Measurements from ENCODE around the gene PCDHB10. TPM values are rescaled to one million over a fixed set of nuclear protein-coding genes. Genes with fewer than 3 reads are reported as not detected.

PCDHB10 gene
- total and polyA plus RNA-seq, 9 of the 15 experiments (the other 6 are each of a cell fraction or from before 2014, with no cell fraction given): not detected

DNA sequence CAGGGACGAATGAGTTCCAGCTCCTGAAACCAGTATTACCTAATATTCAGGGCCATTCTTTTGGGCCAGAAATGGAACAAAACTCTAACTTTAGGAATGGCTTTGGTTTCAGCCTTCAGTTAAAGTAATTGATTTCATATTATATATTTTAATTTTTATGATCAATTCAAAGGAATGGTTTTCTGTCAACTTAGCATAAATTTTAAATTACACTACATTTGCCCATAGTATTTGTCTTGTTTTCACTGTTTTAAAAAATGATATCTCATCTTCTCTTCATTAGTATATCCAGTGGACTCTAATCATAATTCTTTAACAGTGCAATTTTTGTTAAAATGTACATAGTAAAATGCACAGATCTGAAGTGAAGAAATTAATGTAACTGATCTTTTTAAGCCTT lies 11.8 kb upstream of the PCDHB10 start:
- no peak overlapping the region for H2AFZ ChIP-seq (ENCODE audit: low read depth, low read length)
- no peak overlapping the region for H3K4me2 ChIP-seq (ENCODE audit: insufficient read depth, low read length)
- DNase-seq (ENCODE audit: extremely low read depth in 1 of 4, low spot score in 3 of 4) (no peak), ATAC-seq (no peak), FAIRE-seq (no peak)
- no peaks in the 10 kb centered on the region for H3K9me3 ChIP-seq (replicated peaks; ENCODE audit: control insufficient read depth, insufficient read depth, low read depth, low read length)
- 0% methylated on average over 1 of the region's 1 CpG for WGBS (ENCODE audit: insufficient coverage, low coverage, missing lambda C conversion rate)
- POLR2A ChIA-PET: no interaction called here
- H3K4me1 ChIP-seq (replicated peaks in 1 of 2; ENCODE audit: control insufficient read depth in 2 of 2, insufficient read depth in 2 of 2, low read length in 2 of 2): no peaks in the 10 kb centered on the region
- TF ChIP-seq ZNF316 (IDR thresholded peaks at IDR 0.05) (peak; percentile 78), CHCHD3 (CRISPR knock-in tag; IDR thresholded peaks at IDR 0.05) (no peak), NFIC (IDR thresholded peaks at IDR 0.05) (no peak), C11orf30 (IDR thresholded peaks at IDR 0.05; ENCODE audit: low read depth) (peak; percentile 38; the same call in 1 of the 2 replicates), TSC22D4 (tag; IDR thresholded peaks at IDR 0.05) (no peak), NCOA1 (IDR thresholded peaks at IDR 0.05; ENCODE audit: low read depth) (no peak), MAFF (IDR thresholded peaks at IDR 0.05; ENCODE audit: low read length) (0 out of 2 replicates have a peak, but pooled peaks have one; percentile 3), SMAD4 (CRISPR knock-in tag; conservative IDR thresholded peaks at IDR 0.05) (no peak), MYBL2 (IDR thresholded peaks at IDR 0.05; ENCODE audit: low read depth) (no peak), MYBL2 (CRISPR knock-in tag; IDR thresholded peaks at IDR 0.05; ENCODE audit: borderline replicate concordance) (no peak), RBM17 (IDR thresholded peaks at IDR 0.05; ENCODE audit: borderline replicate concordance, low read depth, low read length) (no peak)
- TF ChIP-seq, protein P1, sequence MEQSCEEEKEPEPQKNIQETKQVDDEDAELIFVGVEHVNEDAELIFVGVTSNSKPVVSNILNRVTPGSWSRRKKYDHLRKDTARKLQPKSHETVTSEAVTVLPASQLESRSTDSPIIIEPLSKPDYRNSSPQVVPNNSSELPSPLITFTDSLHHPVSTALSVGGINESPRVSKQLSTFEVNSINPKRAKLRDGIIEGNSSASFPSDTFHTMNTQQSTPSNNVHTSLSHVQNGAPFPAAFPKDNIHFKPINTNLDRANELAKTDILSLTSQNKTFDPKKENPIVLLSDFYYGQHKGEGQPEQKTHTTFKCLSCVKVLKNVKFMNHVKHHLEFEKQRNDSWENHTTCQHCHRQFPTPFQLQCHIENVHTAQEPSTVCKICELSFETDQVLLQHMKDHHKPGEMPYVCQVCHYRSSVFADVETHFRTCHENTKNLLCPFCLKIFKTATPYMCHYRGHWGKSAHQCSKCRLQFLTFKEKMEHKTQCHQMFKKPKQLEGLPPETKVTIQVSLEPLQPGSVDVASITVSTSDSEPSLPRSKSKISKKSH (CRISPR knock-in tag; IDR thresholded peaks at IDR 0.05): no peak
- TF ChIP-seq, protein P2, sequence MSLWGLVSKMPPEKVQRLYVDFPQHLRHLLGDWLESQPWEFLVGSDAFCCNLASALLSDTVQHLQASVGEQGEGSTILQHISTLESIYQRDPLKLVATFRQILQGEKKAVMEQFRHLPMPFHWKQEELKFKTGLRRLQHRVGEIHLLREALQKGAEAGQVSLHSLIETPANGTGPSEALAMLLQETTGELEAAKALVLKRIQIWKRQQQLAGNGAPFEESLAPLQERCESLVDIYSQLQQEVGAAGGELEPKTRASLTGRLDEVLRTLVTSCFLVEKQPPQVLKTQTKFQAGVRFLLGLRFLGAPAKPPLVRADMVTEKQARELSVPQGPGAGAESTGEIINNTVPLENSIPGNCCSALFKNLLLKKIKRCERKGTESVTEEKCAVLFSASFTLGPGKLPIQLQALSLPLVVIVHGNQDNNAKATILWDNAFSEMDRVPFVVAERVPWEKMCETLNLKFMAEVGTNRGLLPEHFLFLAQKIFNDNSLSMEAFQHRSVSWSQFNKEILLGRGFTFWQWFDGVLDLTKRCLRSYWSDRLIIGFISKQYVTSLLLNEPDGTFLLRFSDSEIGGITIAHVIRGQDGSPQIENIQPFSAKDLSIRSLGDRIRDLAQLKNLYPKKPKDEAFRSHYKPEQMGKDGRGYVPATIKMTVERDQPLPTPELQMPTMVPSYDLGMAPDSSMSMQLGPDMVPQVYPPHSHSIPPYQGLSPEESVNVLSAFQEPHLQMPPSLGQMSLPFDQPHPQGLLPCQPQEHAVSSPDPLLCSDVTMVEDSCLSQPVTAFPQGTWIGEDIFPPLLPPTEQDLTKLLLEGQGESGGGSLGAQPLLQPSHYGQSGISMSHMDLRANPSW (CRISPR knock-in tag; IDR thresholded peaks at IDR 0.05): no peak
- TF ChIP-seq, protein P3, sequence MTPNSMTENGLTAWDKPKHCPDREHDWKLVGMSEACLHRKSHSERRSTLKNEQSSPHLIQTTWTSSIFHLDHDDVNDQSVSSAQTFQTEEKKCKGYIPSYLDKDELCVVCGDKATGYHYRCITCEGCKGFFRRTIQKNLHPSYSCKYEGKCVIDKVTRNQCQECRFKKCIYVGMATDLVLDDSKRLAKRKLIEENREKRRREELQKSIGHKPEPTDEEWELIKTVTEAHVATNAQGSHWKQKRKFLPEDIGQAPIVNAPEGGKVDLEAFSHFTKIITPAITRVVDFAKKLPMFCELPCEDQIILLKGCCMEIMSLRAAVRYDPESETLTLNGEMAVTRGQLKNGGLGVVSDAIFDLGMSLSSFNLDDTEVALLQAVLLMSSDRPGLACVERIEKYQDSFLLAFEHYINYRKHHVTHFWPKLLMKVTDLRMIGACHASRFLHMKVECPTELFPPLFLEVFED (CRISPR knock-in tag; conservative IDR thresholded peaks at IDR 0.05): no peak
- TF ChIP-seq, protein P4, sequence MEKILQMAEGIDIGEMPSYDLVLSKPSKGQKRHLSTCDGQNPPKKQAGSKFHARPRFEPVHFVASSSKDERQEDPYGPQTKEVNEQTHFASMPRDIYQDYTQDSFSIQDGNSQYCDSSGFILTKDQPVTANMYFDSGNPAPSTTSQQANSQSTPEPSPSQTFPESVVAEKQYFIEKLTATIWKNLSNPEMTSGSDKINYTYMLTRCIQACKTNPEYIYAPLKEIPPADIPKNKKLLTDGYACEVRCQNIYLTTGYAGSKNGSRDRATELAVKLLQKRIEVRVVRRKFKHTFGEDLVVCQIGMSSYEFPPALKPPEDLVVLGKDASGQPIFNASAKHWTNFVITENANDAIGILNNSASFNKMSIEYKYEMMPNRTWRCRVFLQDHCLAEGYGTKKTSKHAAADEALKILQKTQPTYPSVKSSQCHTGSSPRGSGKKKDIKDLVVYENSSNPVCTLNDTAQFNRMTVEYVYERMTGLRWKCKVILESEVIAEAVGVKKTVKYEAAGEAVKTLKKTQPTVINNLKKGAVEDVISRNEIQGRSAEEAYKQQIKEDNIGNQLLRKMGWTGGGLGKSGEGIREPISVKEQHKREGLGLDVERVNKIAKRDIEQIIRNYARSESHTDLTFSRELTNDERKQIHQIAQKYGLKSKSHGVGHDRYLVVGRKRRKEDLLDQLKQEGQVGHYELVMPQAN (IDR thresholded peaks at IDR 0.05; ENCODE audit: borderline replicate concordance): no peak
- no peaks in the 10 kb centered on the region for H3K79me2 ChIP-seq (ENCODE audit: control insufficient read depth, insufficient read depth, low read length)
- BruUV-seq (replicated peaks): no TSS peak
- no peaks in the 10 kb centered on the region for H3K36me3 ChIP-seq (ENCODE audit: control insufficient read depth, insufficient read depth, low read length)
- in situ Hi-C loops (cut with MboI) (no loop called here), intact Hi-C loops (cut with micrococcal nuclease) (no loop called here)
- no peaks in the 10 kb centered on the region for H4K20me1 ChIP-seq (replicated peaks; ENCODE audit: control insufficient read depth, insufficient read depth, low read length)
- H3K4me3 ChIP-seq: no peak overlapping the region
- H3K27ac ChIP-seq (ENCODE audit: extremely low read depth, low read depth, low read length): no peak overlapping the region
- H3K27me3 ChIP-seq (ENCODE audit: control insufficient read depth in 2 of 2, insufficient read depth in 2 of 2, low read length in 2 of 2): peaks cover 5 to 14% of the 10 kb centered on the region in 2 experiments; a peak in 1 of 5 replicates
- no peaks in the 10 kb centered on the region for H3K9me1 ChIP-seq (ENCODE audit: control insufficient read depth, insufficient read depth, low read length)
- CTCF ChIA-PET (ENCODE audit: low intra/inter-chr PET ratio): no interaction called here
- no peak overlapping the region for H3K9ac ChIP-seq (ENCODE audit: insufficient read depth in 1 of 2, low read depth in 2 of 2, low read length in 2 of 2)

Data from K562 (cell line).